HG03159 (cell line): ENCODE data around the gene RUVBL2.

ENCODE experiments used
- ATAC-seq: cut with Tn5 transposase; IDR thresholded peaks from one replicate; pipeline ENCODE4 v1.9.1; 2021; ENCODE audit warnings: mild to moderate bottlenecking, moderate library complexity; ENCODE audit not compliant: unreplicated experiment

RUVBL2 gene

GRCh38 chr19:48987323-48987722, 6.4 kb upstream of the RUVBL2 start:
- no peak for ATAC-seq

GRCh38 chr19:48988286-48988685, 5.4 kb upstream of the RUVBL2 start:
- ATAC-seq = no peak

GRCh38 chr19:48988860-48989259, 4.8 kb upstream of the RUVBL2 start:
- ATAC-seq = no peak

- no peak for ATAC-seq
Observed at GRCh38 chr19:48989701-48990291, 3.9 kb upstream of the RUVBL2 start.

- ATAC-seq = no peak
Observed at GRCh38 chr19:48990400-48990799, 3.3 kb upstream of the RUVBL2 start.

GRCh38 chr19:48991011-48991609, 2.6 kb upstream of the RUVBL2 start:
- no peak for ATAC-seq

- ATAC-seq = no peak
Observed at GRCh38 chr19:48991873-48992580, 1.7 kb upstream of the RUVBL2 start.

- ATAC-seq = peak; percentile 9
Observed at GRCh38 chr19:48992581-48993174, 1.0 kb upstream of the RUVBL2 start.

- ATAC-seq = no peak
Observed at GRCh38 chr19:48994035-48994386, 324 bp downstream of the RUVBL2 start.

- ATAC-seq = no peak
Observed at GRCh38 chr19:48997972-48998371, 4.3 kb downstream of the RUVBL2 start.

- ATAC-seq = no peak
Observed at GRCh38 chr19:48999481-49000325, 6.0 kb downstream of the RUVBL2 start.

- ATAC-seq = no peak
Observed at GRCh38 chr19:49004133-49004532, 10.4 kb downstream of the RUVBL2 start.

GRCh38 chr19:49004964-49005614, 11.4 kb downstream of the RUVBL2 start:
- no peak for ATAC-seq

GRCh38 chr19:49006905-49007304, 13.2 kb downstream of the RUVBL2 start:
- no peak for ATAC-seq

- no peak for ATAC-seq
Observed at GRCh38 chr19:49009828-49010227, 16.1 kb downstream of the RUVBL2 start.

- no peak for ATAC-seq
Observed at GRCh38 chr19:49010453-49010852, 16.8 kb downstream of the RUVBL2 start.

GRCh38 chr19:49011194-49011593, 17.5 kb downstream of the RUVBL2 start:
- no peak for ATAC-seq

GRCh38 chr19:49014123-49014869, 20.6 kb downstream of the RUVBL2 start:
- no peak for ATAC-seq

- ATAC-seq = no peak
Observed at GRCh38 chr19:49014870-49015255, 21.2 kb downstream of the RUVBL2 start.
